HepG2 (cell line): Measurements from ENCODE around the gene HOXD4. TPM values are rescaled to one million over a fixed set of nuclear protein-coding genes. Genes with fewer than 3 reads are reported as not detected.

ENCODE experiments used
- ATAC-seq: fragments of 200-7000 bp; cut with Tn5 transposase; 3 replicates; pipeline ENCODE4 v1.9.1; 2020; ENCODE audit warnings: mild to moderate bottlenecking, moderate library complexity
- BruUV-seq: library from RNA; stranded (reverse); fragments of 400-500 nt; replicated peaks from 2 replicates; lab custom pipeline; 2021; lab: Mats Ljungman, UMichigan
- CTCF ChIA-PET: fragments of 300-600 bp; formaldehyde crosslinking; extraction: SDS; loops from one replicate; lab custom pipeline; 2021; ENCODE audit warnings: low total read pairs, inconsistent platforms, low intra/inter-chr PET ratio; lab: Yijun Ruan, JAX
- POLR2A ChIA-PET: fragments of 350-600 bp; sonication (Branson Sonifier 250); formaldehyde crosslinking; loops from one replicate; lab custom pipeline; 2020; ENCODE audit warnings: antibody characterized with exemption, inconsistent platforms; lab: Yijun Ruan, JAX
- DNase-seq: peaks from one replicate; pipeline ENCODE4 v3.0.0-alpha.2; 2015; ENCODE audit warnings: low spot score
- FAIRE-seq: peaks from 3 replicates; lab custom pipeline; 2011; peaks lifted over from hg19 to GRCh38; lab: Jason Lieb, UNC
- H2AFZ ChIP-seq: one replicate; pipeline ENCODE4 v1.6.1; 2011; ENCODE audit warnings: low read length, inconsistent platforms
- H3K27ac ChIP-seq: fragments of 300-600 bp; 3 replicates; pipeline ENCODE4 v1.8.0; 2011; ENCODE audit warnings: mixed run types, mild to moderate bottlenecking, mixed read lengths, low read length, inconsistent platforms; ENCODE audit not compliant: insufficient read depth; ENCODE audit errors: extremely low read length
- H3K27me3 ChIP-seq, 2 experiments: fragments of 200-600 bp in 1 of 2; 2 replicates in 1 of 2; 3 replicates in 1 of 2; pipeline versions ENCODE4 v1.6.0 to v1.8.0; 2011; ENCODE audit warnings: low read length in 2 of 2, mild to moderate bottlenecking in 2 of 2, moderate library complexity in 2 of 2, inconsistent platforms in 1 of 2; ENCODE audit not compliant: insufficient read depth in 2 of 2, control insufficient read depth in 1 of 2
- H3K36me3 ChIP-seq, 2 experiments: fragments of 200-600 bp in 1 of 2; replicated peaks in 1 of 2; 2 replicates in 1 of 2; 3 replicates in 1 of 2; pipeline versions ENCODE4 v1.5.1 to v1.8.0; 2011; ENCODE audit warnings: low read length in 2 of 2, inconsistent platforms in 1 of 2; ENCODE audit not compliant: insufficient read depth in 2 of 2, control insufficient read depth in 1 of 2
- H3K4me1 ChIP-seq: 2 replicates; pipeline ENCODE4 v1.5.1; 2012; ENCODE audit warnings: low read length, inconsistent platforms; ENCODE audit not compliant: insufficient read depth
- H3K4me2 ChIP-seq: 2 replicates; pipeline ENCODE4 v1.6.0; 2011; ENCODE audit warnings: low read depth, low read length, inconsistent platforms
- H3K4me3 ChIP-seq, 3 experiments: fragments of 200-600 bp in 1 of 3; sonication (generic), shearing (Covaris generic) in 1 of 3; replicated peaks in 1 of 3; 2 replicates each; pipeline ENCODE4 v1.5.1; 2011 to 2016; ENCODE audit warnings: low read length in 3 of 3, inconsistent platforms in 2 of 3, low read depth in 2 of 3, mild to moderate bottlenecking in 2 of 3, control low read depth in 1 of 3, mixed read lengths in 1 of 3; ENCODE audit not compliant: insufficient read depth in 1 of 3
- H3K79me2 ChIP-seq: one replicate; pipeline ENCODE4 v1.6.1; 2011; ENCODE audit warnings: low read length, inconsistent platforms; ENCODE audit not compliant: insufficient read depth
- H3K9ac ChIP-seq: 2 replicates; pipeline ENCODE4 v1.6.0; 2011; ENCODE audit warnings: mild to moderate bottlenecking, low read depth, low read length, inconsistent platforms; ENCODE audit not compliant: insufficient read depth
- H3K9me3 ChIP-seq: 2 replicates; pipeline ENCODE4 v1.5.1; 2012; ENCODE audit warnings: mild to moderate bottlenecking, low read length
- H4K20me1 ChIP-seq: 2 replicates; pipeline ENCODE4 v1.6.0; 2011; ENCODE audit warnings: inconsistent platforms, mild to moderate bottlenecking, low read length, moderate library complexity; ENCODE audit not compliant: insufficient read depth
- CBX2 ChIP-seq, 2 experiments: fragments of 200-600 bp in 1 of 2; sonication (generic); formaldehyde crosslinking in 1 of 2; IDR thresholded peaks; 2 replicates each; pipeline versions ENCODE4 v1.7.0 to v1.8.1; 2018 to 2022; ENCODE audit warnings: low read depth in 2 of 2, low read length in 1 of 2, mild to moderate bottlenecking in 1 of 2, missing genetic modification reagents in 1 of 2
- EZH2 ChIP-seq: conservative IDR thresholded peaks from 2 replicates; pipeline ENCODE4 v1.6.1; 2012; ENCODE audit warnings: mild to moderate bottlenecking, low read depth, low read length, moderate library complexity
- TCF12 ChIP-seq, 2 experiments: fragments of 450-650 bp in 1 of 2; sonication (generic) in 1 of 2; formaldehyde crosslinking in 1 of 2; IDR thresholded peaks; 2 replicates each; pipeline versions ENCODE4 v1.6.1 to v1.8.0; 2017 to 2022; ENCODE audit warnings: antibody characterized with exemption in 1 of 2, mild to moderate bottlenecking in 1 of 2, missing genetic modification reagents in 1 of 2, moderate library complexity in 1 of 2
- ZFAT ChIP-seq: sonication (generic); formaldehyde crosslinking; conservative IDR thresholded peaks from 2 replicates; pipeline ENCODE4 v1.8.1; 2023; ENCODE audit warnings: missing genetic modification reagents, inconsistent platforms
- WGBS: methylation state at CpG from one replicate; pipeline ENCODE4 v1.1.6; 2017; ENCODE audit warnings: low lambda C conversion rate; 5-methylcytosine and 5-hydroxymethylcytosine counted together
- in situ Hi-C: cut with HindIII; loops from 2 replicates; pipeline ENCODE4 v1.10.0; 2017; ENCODE audit warnings: low pct_unique_long_range_greater_than_20kb; ENCODE audit not compliant: extremely low pct_ligation_motif_present
- intact Hi-C: fragments of 100-400 bp; cut with micrococcal nuclease; formaldehyde crosslinking; loops from one replicate; pipeline ENCODE4 v1.10.0; 2022; ENCODE audit not compliant: unreplicated experiment
- polyA plus RNA-seq, 8 experiments: library from polyadenylated mRNA; depleted of rRNA in 3 of 8; stranded (reverse) in 7 of 8; unstranded in 1 of 8; fragments of >200 nt; fragmentation: Illumina TruSeq in 4 of 8; extraction: Trizol in 4 of 8; gene quantifications; 2 replicates each; pipeline versions ENCODE4 v1.2.1 to v1.2.3, GENCODE V29; 2011 to 2016; ENCODE audit warnings: low read depth in 4 of 8, missing spikeins in 1 of 8, mixed read lengths in 1 of 8; ENCODE audit not compliant: insufficient read depth in 1 of 8
- total RNA-seq, 5 experiments: library from RNA; depleted of rRNA; stranded (reverse); fragments of >200 nt; fragmentation: Illumina TruSeq; extraction: Trizol; gene quantifications; 2 replicates each; pipeline ENCODE4 v1.2.3, GENCODE V29; 2016; ENCODE audit warnings: low read depth in 1 of 5

HOXD4 gene
- total and polyA plus RNA-seq, 2 of the 13 experiments (the other 11 are each of a cell fraction or from before 2014, with no cell fraction given), result not detected

- Histone ChIP-seq H3K36me3 (no peaks in the 10 kb centered on the region), H3K4me1 (no peaks in the 10 kb centered on the region), H4K20me1 (no peaks in the 10 kb centered on the region; the same call in 1 of the 2 replicates), H3K9ac (no peak overlapping the region), H3K27me3 (peaks cover 27 to 98% of the 10 kb centered on the region in 2 experiments), H3K9me3 (no peaks in the 10 kb centered on the region), H3K79me2 (no peaks in the 10 kb centered on the region), H3K27ac (no peak overlapping the region), H3K4me3 (no peak overlapping the region), H2AFZ (no peak overlapping the region), H3K4me2 (no peak overlapping the region)
- DNase-seq (no peak), ATAC-seq (no peak), FAIRE-seq (no peak)
- in situ Hi-C loops (no loop called here), intact Hi-C loops (no loop called here)
- CTCF ChIA-PET, result no interaction called here
- TF ChIP-seq EZH2 (0 out of 2 replicates have a peak, but pooled peaks have one; percentile 56), CBX2 (IDR thresholded peaks at IDR 0.05; ENCODE audit: low read depth, low read length) (0 out of 2 replicates have a peak, but pooled peaks have one; percentile 48), CBX2 (CRISPR knock-in tag; IDR thresholded peaks at IDR 0.05; ENCODE audit: low read depth) (no peak), TCF12 (IDR thresholded peaks at IDR 0.05) (no peak), TCF12 (CRISPR knock-in tag; IDR thresholded peaks at IDR 0.05) (no peak), ZFAT (CRISPR knock-in tag) (no peak)
- POLR2A ChIA-PET, result no interaction called here
- WGBS, result 10% methylated on average over 13 of the region's 13 CpGs
- BruUV-seq, result no TSS peak
Observed at GRCh38 chr2:176120364-176121189, 30.8 kb upstream of the HOXD4 start.
